ENCODE measurements around the gene SP7. TPM values are rescaled to one million over a fixed set of nuclear protein-coding genes. Genes with fewer than 3 reads are reported as not detected.

Gene SP7
- total and polyA plus RNA-seq, 9 of the 15 experiments (the other 6 are each of a cell fraction or from before 2014, with no cell fraction given): 0.04 TPM; not detected in 8

- TF ChIP-seq PKNOX1 (IDR thresholded peaks at IDR 0.05): peak; percentile 70
- no peak for TF ChIP-seq COPS2 (conservative IDR thresholded peaks at IDR 0.05)
- no peak for TF ChIP-seq ETV5 (CRISPR knock-in tag; IDR thresholded peaks at IDR 0.05; ENCODE audit: low read depth)
- no peak for TF ChIP-seq ZSCAN32 (CRISPR knock-in tag; IDR thresholded peaks at IDR 0.05)
- TF ChIP-seq FOXA3 (CRISPR knock-in tag; conservative IDR thresholded peaks at IDR 0.05 in 1 of 2, IDR thresholded peaks at IDR 0.05 in 1 of 2): no peak
- TF ChIP-seq ZNF282 (CRISPR knock-in tag; IDR thresholded peaks at IDR 0.05): no peak
- no peak for TF ChIP-seq FOXJ3 (CRISPR knock-in tag; IDR thresholded peaks at IDR 0.05)
- TF ChIP-seq NFATC3 (IDR thresholded peaks at IDR 0.05): peak; percentile 97
- TF ChIP-seq HDAC3 (IDR thresholded peaks at IDR 0.05; ENCODE audit: borderline replicate concordance, partially characterized antibody): no peak
- TF ChIP-seq DACH1 (IDR thresholded peaks at IDR 0.05; ENCODE audit: partially characterized antibody): peak; percentile 18
- TF ChIP-seq ESRRA (IDR thresholded peaks at IDR 0.05; ENCODE audit: borderline replicate concordance, low read depth): no peak
- TF ChIP-seq, protein P1, sequence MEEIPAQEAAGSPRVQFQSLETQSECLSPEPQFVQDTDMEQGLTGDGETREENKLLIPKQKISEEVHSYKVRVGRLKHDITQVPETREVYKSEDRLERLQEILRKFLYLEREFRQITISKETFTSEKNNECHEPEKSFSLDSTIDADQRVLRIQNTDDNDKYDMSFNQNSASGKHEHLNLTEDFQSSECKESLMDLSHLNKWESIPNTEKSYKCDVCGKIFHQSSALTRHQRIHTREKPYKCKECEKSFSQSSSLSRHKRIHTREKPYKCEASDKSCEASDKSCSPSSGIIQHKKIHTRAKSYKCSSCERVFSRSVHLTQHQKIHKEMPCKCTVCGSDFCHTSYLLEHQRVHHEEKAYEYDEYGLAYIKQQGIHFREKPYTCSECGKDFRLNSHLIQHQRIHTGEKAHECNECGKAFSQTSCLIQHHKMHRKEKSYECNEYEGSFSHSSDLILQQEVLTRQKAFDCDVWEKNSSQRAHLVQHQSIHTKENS (CRISPR knock-in tag; IDR thresholded peaks at IDR 0.05): no peak
- TF ChIP-seq ZNF318 (IDR thresholded peaks at IDR 0.05; ENCODE audit: borderline replicate concordance in 1 of 2, low read depth in 1 of 2): no peak
- no peak for TF ChIP-seq ZSCAN29 (IDR thresholded peaks at IDR 0.05)
- no peak for TF ChIP-seq ZBTB7A (IDR thresholded peaks at IDR 0.05; ENCODE audit: borderline replicate concordance, control insufficient read depth, low read depth, low read length)
- TF ChIP-seq E2F3 (CRISPR knock-in tag; IDR thresholded peaks at IDR 0.05): no peak
- TF ChIP-seq HCFC1 (IDR thresholded peaks at IDR 0.05; ENCODE audit: low read depth, low read length): no peak
- TF ChIP-seq TCF3 (CRISPR knock-in tag; IDR thresholded peaks at IDR 0.05): no peak
- TF ChIP-seq MAFF (IDR thresholded peaks at IDR 0.05; ENCODE audit: low read length): peak; percentile 81
- no peak for TF ChIP-seq ZNF165 (CRISPR knock-in tag; IDR thresholded peaks at IDR 0.05; ENCODE audit: borderline replicate concordance)
- no peak for TF ChIP-seq CREB1 (IDR thresholded peaks at IDR 0.05)
- peak; percentile 86 for TF ChIP-seq CREB1 (CRISPR knock-in tag; IDR thresholded peaks at IDR 0.05)
Measured at GRCh38 chr12:53299101-53299453, 37.1 kb downstream of the SP7 start (continued).

Measured in K562 (cell line).